GM21367 (cell line): Measurements from ENCODE around the gene C1QTNF2.

Experiments
- ATAC-seq: cut with Tn5 transposase; IDR thresholded peaks from one replicate; pipeline ENCODE4 v1.9.1; 2021; ENCODE audit not compliant: unreplicated experiment

C1QTNF2 gene, protein sequence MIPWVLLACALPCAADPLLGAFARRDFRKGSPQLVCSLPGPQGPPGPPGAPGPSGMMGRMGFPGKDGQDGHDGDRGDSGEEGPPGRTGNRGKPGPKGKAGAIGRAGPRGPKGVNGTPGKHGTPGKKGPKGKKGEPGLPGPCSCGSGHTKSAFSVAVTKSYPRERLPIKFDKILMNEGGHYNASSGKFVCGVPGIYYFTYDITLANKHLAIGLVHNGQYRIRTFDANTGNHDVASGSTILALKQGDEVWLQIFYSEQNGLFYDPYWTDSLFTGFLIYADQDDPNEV

GRCh38 chr5:160369990-160370712 lies at the start of gene C1QTNF2:
TSS of gene C1QTNF2 (minus strand) at chr5:160370626. CDS start at chr5:160355011, 15,615 bp downstream.
- ATAC-seq: no peak

- no peak for ATAC-seq
Measured at GRCh38 chr5:160420331-160420610, 49.8 kb upstream of the C1QTNF2 start.

GRCh38 chr5:160419458-160420330 lies 49.3 kb upstream of the C1QTNF2 start:
- ATAC-seq: no peak

- peak; percentile 64 for ATAC-seq
Measured at GRCh38 chr5:160418561-160419457, 48.4 kb upstream of the C1QTNF2 start, which contains the start of gene SLU7. TSS of gene SLU7 (minus strand) at chr5:160419081. CDS start at chr5:160415294, 3,787 bp downstream.

GRCh38 chr5:160399402-160400353 lies 29.3 kb upstream of the C1QTNF2 start, which contains the start of gene FAM200C:
TSS of gene FAM200C (minus strand) at chr5:160400054. CDS start at chr5:160395490, 4,564 bp downstream.
- peak; percentile 76 for ATAC-seq

- no peak for ATAC-seq
Measured at GRCh38 chr5:160398806-160399205, 28.4 kb upstream of the C1QTNF2 start.

GRCh38 chr5:160397492-160397891 lies 27.1 kb upstream of the C1QTNF2 start:
- no peak for ATAC-seq

- ATAC-seq: no peak
Measured at GRCh38 chr5:160395111-160395510, 24.7 kb upstream of the C1QTNF2 start.

DNA sequence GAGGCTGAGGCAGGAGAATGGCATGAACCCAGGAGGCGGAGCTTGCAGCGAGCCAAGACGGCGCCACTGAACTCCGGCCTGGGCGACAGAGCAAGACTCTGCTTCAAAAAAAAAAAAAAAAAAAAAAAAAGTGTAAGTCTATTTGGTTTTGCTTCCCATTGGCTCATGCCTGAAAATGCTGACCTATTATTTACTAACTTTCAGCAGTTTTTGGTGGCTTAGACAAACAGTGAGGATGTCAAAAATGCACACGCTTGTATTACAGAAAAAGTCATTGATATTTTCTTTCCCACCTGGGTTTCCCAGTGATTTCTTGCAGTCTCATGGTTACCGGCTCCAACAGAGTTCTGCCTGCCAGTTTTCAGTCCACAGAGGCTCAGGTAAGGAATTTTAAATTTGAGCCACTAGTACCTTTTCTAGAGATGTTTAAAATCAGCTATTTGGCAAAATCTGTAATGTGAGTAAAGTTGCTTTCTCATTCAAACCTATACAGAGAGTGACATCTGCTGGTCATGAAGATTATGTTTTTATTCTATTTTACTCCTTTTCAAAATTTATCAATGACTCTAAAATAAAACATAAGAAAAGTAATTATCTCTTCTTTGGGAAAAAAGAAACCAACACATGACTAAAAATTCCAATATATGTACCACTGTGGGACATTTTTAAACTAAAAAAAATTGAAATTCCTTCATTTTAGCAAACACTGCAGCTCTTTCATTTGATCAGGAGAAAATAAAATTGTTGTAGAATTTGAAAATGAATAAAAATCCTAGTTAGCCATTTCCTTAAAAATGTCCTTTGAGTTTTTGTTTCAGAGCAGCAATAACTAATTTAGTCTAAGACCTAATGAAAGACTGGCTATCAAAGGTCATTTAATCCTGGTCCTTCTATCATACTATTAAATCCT lies 20.6 kb upstream of the C1QTNF2 start:
- ATAC-seq: no peak

DNA sequence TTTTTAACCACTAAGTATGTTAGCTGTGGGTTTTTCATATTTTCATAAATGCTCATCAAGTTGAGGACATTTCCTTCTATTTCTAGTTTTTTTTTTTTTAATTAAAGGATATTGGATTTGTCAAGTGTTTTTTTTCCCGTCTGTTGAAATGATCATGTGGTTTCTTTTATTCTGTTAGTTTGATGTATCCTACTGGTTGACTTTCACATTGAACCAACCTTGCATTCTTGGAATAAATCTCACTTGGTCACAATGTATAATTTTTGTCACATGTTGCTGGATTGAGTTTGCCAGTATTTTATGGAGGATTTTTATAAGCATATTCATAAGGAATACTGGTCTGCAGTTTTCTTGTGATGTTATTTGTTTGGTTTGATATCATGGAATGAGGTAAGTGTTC lies 17.0 kb upstream of the C1QTNF2 start:
- no peak for ATAC-seq

DNA sequence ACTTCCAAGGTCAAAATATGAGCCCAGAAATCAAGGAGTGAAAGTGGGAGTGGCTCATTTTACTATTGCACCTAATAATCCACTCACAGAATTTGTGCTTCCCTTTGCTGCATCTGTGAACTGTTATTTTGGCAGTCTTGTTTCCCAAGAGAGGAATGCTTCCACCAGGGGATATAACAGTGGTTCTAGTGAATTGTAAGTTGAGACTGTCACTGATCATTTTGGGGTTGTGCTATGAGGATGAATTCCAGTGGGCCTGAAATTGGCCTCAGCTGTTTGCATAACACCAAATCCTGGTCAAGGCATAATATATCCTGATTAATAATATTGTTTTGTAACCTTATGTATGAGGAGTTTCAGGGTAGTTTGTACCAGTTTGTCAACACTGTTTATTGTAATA lies 15.1 kb upstream of the C1QTNF2 start:
- ATAC-seq: no peak

- no peak for ATAC-seq
Measured at GRCh38 chr5:160384681-160385080, 14.3 kb upstream of the C1QTNF2 start.

DNA sequence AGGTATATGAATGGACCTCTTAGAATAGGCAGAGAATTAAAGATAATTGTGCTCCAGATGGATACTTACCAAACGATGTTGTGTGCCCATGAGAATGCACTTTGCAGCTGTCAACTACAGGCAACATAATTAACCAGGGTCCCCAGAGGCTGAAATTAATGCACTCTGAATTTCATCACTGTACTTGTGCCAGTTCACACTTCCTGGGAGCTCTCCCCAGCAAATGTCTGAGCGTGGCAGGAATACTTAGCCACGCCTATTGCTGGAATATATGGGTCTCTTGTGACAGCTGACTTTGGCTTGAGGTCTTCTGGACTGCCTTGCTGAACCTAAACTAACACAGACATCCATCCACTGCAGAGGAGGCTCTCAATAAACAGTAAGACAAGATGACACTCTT lies 11.9 kb upstream of the C1QTNF2 start:
- ATAC-seq: no peak

- no peak for ATAC-seq
Measured at GRCh38 chr5:160380041-160380440, 9.6 kb upstream of the C1QTNF2 start.

DNA sequence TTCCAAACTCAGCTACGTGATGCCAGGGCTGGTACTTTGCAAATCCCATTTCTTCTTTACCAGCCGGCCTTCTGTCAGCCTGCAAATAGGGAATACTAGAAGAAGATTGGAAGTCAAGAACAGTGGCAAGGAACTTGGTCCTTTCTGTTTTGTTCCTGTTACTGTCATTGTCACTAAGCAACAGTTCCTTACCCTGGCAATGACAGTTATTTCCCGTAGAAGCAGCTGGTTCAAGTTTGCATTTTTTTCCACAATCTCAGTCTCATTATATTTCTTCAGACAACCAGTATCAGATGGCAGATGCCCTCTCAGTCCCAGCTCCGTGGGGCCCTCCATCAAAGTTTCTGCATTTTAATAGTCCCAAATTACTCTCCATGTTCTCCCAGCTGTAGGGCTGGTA lies 9.1 kb upstream of the C1QTNF2 start:
- no peak for ATAC-seq

GRCh38 chr5:160378330-160378729 lies 7.9 kb upstream of the C1QTNF2 start:
- no peak for ATAC-seq

GRCh38 chr5:160377651-160378050 lies 7.2 kb upstream of the C1QTNF2 start:
- no peak for ATAC-seq

GRCh38 chr5:160376416-160376815 lies 6.0 kb upstream of the C1QTNF2 start:
- no peak for ATAC-seq
